ENCODE measurements around the gene MS4A2. TPM values are rescaled to one million over a fixed set of nuclear protein-coding genes. Genes with fewer than 3 reads are reported as not detected.

The MS4A2 gene
- total RNA-seq, 1 experiment from 2014 or later: not detected

- Histone ChIP-seq H3K79me2 (ENCODE audit: insufficient read depth, low read length) (no peaks in the 10 kb centered on the region), H3K9ac (ENCODE audit: low read length) (no peak overlapping the region), H3K4me3 (replicated peaks in 1 of 2; ENCODE audit: low read depth in 1 of 2, low read length in 2 of 2) (no peak overlapping the region), H2AFZ (ENCODE audit: low read depth, low read length, poor library complexity, severe bottlenecking) (no peak overlapping the region), H3K9me3 (ENCODE audit: control insufficient read depth in 1 of 2, insufficient read depth in 1 of 2, low read depth in 1 of 2, low read length in 2 of 2) (no peaks in the 10 kb centered on the region), H4K20me1 (ENCODE audit: insufficient read depth) (no peaks in the 10 kb centered on the region), H3K27me3 (ENCODE audit: insufficient read depth, low read length) (no peaks in the 10 kb centered on the region), H3K9me2 (ENCODE audit: insufficient read depth) (no peaks in the 10 kb centered on the region), H3K4me1 (ENCODE audit: control insufficient read depth in 1 of 2, insufficient read depth in 2 of 2, low read length in 2 of 2) (peaks cover 3 to 16% of the 10 kb centered on the region in 2 experiments; a peak in 3 of 4 replicates), H3K27ac (ENCODE audit: low read depth, low read length) (no peak overlapping the region), H3K36me3 (ENCODE audit: control insufficient read depth in 1 of 2, insufficient read depth in 2 of 2, low read length in 2 of 2) (no peaks in the 10 kb centered on the region), H3K4me2 (ENCODE audit: low read length) (no peak overlapping the region)
- DNase-seq (ENCODE audit: low read depth, low spot score): no peak
- intact Hi-C loops (cut with micrococcal nuclease): loop anchor here (1.0 to 10.0 kb wide), 3 partner anchors 213 to 375 kb away; partner anchors contain the start of gene STX3
- POLR2A ChIA-PET: no interaction called here
- no peak for ATAC-seq
- RAD21 ChIA-PET (ENCODE audit: low non-redundant PET in 1 of 2, low total read pairs in 2 of 2, uncharacterized antibody in 2 of 2, unreplicated experiment in 2 of 2): no interaction called here
- BruUV-seq (replicated peaks): no TSS peak
- TF ChIP-seq ELF1 (IDR thresholded peaks at IDR 0.05; ENCODE audit: borderline replicate concordance, low read depth) (no peak), ATF3 (IDR thresholded peaks at IDR 0.05) (no peak), POLR2AphosphoS5 (IDR thresholded peaks at IDR 0.05; ENCODE audit: low read depth, low read length) (no peak), MAX (IDR thresholded peaks at IDR 0.05) (no peak), ZFX (IDR thresholded peaks at IDR 0.05) (no peak), SIN3A (IDR thresholded peaks at IDR 0.05; ENCODE audit: low read depth) (no peak), CEBPB (IDR thresholded peaks at IDR 0.05; ENCODE audit: low read depth) (no peak)
- TF ChIP-seq, protein P1, sequence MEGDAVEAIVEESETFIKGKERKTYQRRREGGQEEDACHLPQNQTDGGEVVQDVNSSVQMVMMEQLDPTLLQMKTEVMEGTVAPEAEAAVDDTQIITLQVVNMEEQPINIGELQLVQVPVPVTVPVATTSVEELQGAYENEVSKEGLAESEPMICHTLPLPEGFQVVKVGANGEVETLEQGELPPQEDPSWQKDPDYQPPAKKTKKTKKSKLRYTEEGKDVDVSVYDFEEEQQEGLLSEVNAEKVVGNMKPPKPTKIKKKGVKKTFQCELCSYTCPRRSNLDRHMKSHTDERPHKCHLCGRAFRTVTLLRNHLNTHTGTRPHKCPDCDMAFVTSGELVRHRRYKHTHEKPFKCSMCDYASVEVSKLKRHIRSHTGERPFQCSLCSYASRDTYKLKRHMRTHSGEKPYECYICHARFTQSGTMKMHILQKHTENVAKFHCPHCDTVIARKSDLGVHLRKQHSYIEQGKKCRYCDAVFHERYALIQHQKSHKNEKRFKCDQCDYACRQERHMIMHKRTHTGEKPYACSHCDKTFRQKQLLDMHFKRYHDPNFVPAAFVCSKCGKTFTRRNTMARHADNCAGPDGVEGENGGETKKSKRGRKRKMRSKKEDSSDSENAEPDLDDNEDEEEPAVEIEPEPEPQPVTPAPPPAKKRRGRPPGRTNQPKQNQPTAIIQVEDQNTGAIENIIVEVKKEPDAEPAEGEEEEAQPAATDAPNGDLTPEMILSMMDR (IDR thresholded peaks at IDR 0.05 in 2 of 3, conservative IDR thresholded peaks at IDR 0.05 in 1 of 3; ENCODE audit: borderline replicate concordance in 1 of 3, insufficient read depth in 1 of 3, low read depth in 2 of 3, low read length in 2 of 3): no peak
- CTCF ChIA-PET: interaction anchor here (1.6 kb wide), 1 partner anchor 307 kb away, joined by 4 read pairs; no protein-coding TSS in a partner anchor
These were observed 41.4 kb downstream of the MS4A2 start for GRCh38 chr11:60129853-60130252.

Measured in HCT116 (cell line).